GM23338 (cell line): ENCODE results near the gene GAB1. TPM values are rescaled to one million over a fixed set of nuclear protein-coding genes. Genes with fewer than 3 reads are reported as not detected.

Experiments
- ATAC-seq: fragments of 200-7000 bp; cut with Tn5 transposase; 3 replicates; pipeline ENCODE4 v1.9.1; 2020
- DNase-seq: peaks from one replicate; pipeline ENCODE4 v3.0.0-alpha.2; 2015; ENCODE audit warnings: low spot score
- H2AFZ ChIP-seq: fragments of 200-600 bp; sonication (generic); 2 replicates; pipeline ENCODE4 v1.8.0; 2016; ENCODE audit warnings: antibody characterized with exemption, mild to moderate bottlenecking, moderate library complexity
- H3F3A ChIP-seq: fragments of 200-600 bp; sonication (generic); replicated peaks from 2 replicates; pipeline ENCODE4 v1.8.0; 2017; ENCODE audit warnings: antibody characterized with exemption, mixed run types, low read depth
- H3K27ac ChIP-seq: fragments of 200-600 bp; sonication (generic); 2 replicates; pipeline ENCODE4 v1.6.1; 2016; ENCODE audit warnings: low read depth
- H3K27me3 ChIP-seq: fragments of 200-600 bp; sonication (generic); 2 replicates; pipeline ENCODE4 v1.8.0; 2016; ENCODE audit warnings: mild to moderate bottlenecking, mixed run types, moderate library complexity; ENCODE audit not compliant: insufficient read depth
- H3K36me3 ChIP-seq: fragments of 200-600 bp; sonication (generic); 2 replicates; pipeline ENCODE4 v1.8.0; 2016; ENCODE audit warnings: mild to moderate bottlenecking; ENCODE audit not compliant: insufficient read depth
- H3K4me1 ChIP-seq: fragments of 200-600 bp; sonication (generic); 2 replicates; pipeline ENCODE4 v1.8.0; 2016; ENCODE audit warnings: mild to moderate bottlenecking, moderate library complexity; ENCODE audit not compliant: insufficient read depth
- H3K4me2 ChIP-seq: fragments of 200-600 bp; sonication (generic); 2 replicates; pipeline ENCODE4 v1.7.1; 2017; ENCODE audit warnings: mixed run types
- H3K4me3 ChIP-seq: fragments of 200-600 bp; sonication (generic); 2 replicates; pipeline ENCODE4 v1.6.1; 2016; ENCODE audit warnings: mixed run types
- H3K79me2 ChIP-seq: fragments of 200-600 bp; sonication (generic); replicated peaks from 2 replicates; pipeline ENCODE4 v1.8.0; 2017; ENCODE audit warnings: mild to moderate bottlenecking; ENCODE audit not compliant: insufficient read depth
- H3K9me2 ChIP-seq: fragments of 200-600 bp; sonication (generic); 2 replicates; pipeline ENCODE4 v1.8.0; 2017; ENCODE audit not compliant: insufficient read depth
- H4K20me1 ChIP-seq: fragments of 200-600 bp; sonication (generic); replicated peaks from 2 replicates; pipeline ENCODE4 v1.8.0; 2017; ENCODE audit warnings: mild to moderate bottlenecking; ENCODE audit not compliant: insufficient read depth
- H3K27ac Mint-ChIP-seq: 2 replicates; pipeline ENCODE4 v1.8.0; 2020; ENCODE audit warnings: inconsistent platforms, mild to moderate bottlenecking, moderate library complexity, mixed read lengths
- H3K27me3 Mint-ChIP-seq: 3 replicates; pipeline ENCODE4 v1.8.0; 2022; ENCODE audit warnings: low read depth, mild to moderate bottlenecking, moderate library complexity, mixed read lengths, inconsistent platforms; ENCODE audit not compliant: insufficient read depth, poor library complexity
- H3K36me3 Mint-ChIP-seq: 3 replicates; pipeline ENCODE4 v1.8.0; 2021; ENCODE audit warnings: low read depth, mild to moderate bottlenecking, inconsistent platforms, moderate library complexity, mixed read lengths
- H3K4me1 Mint-ChIP-seq: 3 replicates; pipeline ENCODE4 v1.8.0; 2020; ENCODE audit warnings: mild to moderate bottlenecking, inconsistent platforms, mixed read lengths
- H3K4me3 Mint-ChIP-seq: 3 replicates; pipeline ENCODE4 v1.8.0; 2021; ENCODE audit warnings: moderate library complexity, mild to moderate bottlenecking, inconsistent platforms, mixed read lengths
- H3K9me3 Mint-ChIP-seq: 3 replicates; pipeline ENCODE4 v1.8.0; 2020; ENCODE audit warnings: moderate library complexity, mild to moderate bottlenecking, inconsistent platforms, mixed read lengths
- CREB1 ChIP-seq: fragments of 250-450 bp; sonication (Bioruptor Pico); IDR thresholded peaks from 2 replicates; pipeline ENCODE4 v1.5.0; 2020; ENCODE audit warnings: low read depth, mild to moderate bottlenecking, moderate library complexity
- EZH2 ChIP-seq: fragments of 200-600 bp; sonication (generic); IDR thresholded peaks from one replicate; pipeline ENCODE4 v1.8.0; 2017; ENCODE audit warnings: antibody characterized with exemption, mild to moderate bottlenecking, low read depth; ENCODE audit not compliant: unreplicated experiment
- EZH2phosphoT487 ChIP-seq: fragments of 200-600 bp; sonication (generic); IDR thresholded peaks from one replicate; pipeline ENCODE4 v1.8.1; 2018; ENCODE audit warnings: antibody characterized with exemption; ENCODE audit not compliant: unreplicated experiment
- JUNB ChIP-seq: IDR thresholded peaks from one replicate; pipeline ENCODE4 v1.6.1; 2016; ENCODE audit warnings: antibody characterized with exemption; ENCODE audit not compliant: unreplicated experiment
- NANOG ChIP-seq: IDR thresholded peaks from 2 replicates; pipeline ENCODE4 v1.6.1; 2016; ENCODE audit warnings: antibody characterized with exemption, borderline replicate concordance
- STAT1 ChIP-seq: IDR thresholded peaks from one replicate; pipeline ENCODE4 v1.6.1; 2016; ENCODE audit warnings: antibody characterized with exemption; ENCODE audit not compliant: unreplicated experiment
- polyA plus RNA-seq: library from polyadenylated mRNA; unstranded; fragments of >200 nt; fragmentation: Nextera tagmentation; extraction: Ambion mirVana; gene quantifications from 2 replicates; pipeline ENCODE4 v1.2.1, GENCODE V29; 2016
- total RNA-seq: library from RNA; depleted of rRNA; stranded (reverse); fragments of >200 nt; shearing (Covaris generic); gene quantifications from 2 replicates; pipeline ENCODE4 v1.2.3, GENCODE V29; 2014
- TF ChIP-seq, protein P1 (sequence below): IDR thresholded peaks from one replicate; pipeline ENCODE4 v1.6.1; 2018; ENCODE audit warnings: antibody characterized with exemption; ENCODE audit not compliant: unreplicated experiment
- TF ChIP-seq, protein P2 (sequence below), 2 experiments: fragments of 200-600 bp in 1 of 2; sonication (generic) in 1 of 2; conservative IDR thresholded peaks; 2 replicates each; pipeline versions ENCODE4 v1.5.1 to v1.6.1; 2016 to 2017; ENCODE audit warnings: antibody characterized with exemption in 2 of 2, low read depth in 2 of 2, mild to moderate bottlenecking in 2 of 2, moderate library complexity in 1 of 2
- TF ChIP-seq, protein P3 (sequence below): fragments of 250-450 bp; sonication (Bioruptor Pico); IDR thresholded peaks from 2 replicates; pipeline ENCODE4 v1.5.0; 2020; ENCODE audit warnings: mild to moderate bottlenecking, moderate library complexity

GAB1 gene
- total and polyA plus RNA-seq, 2 experiments from 2014 or later = 4.0 to 18.4 TPM

DNA sequence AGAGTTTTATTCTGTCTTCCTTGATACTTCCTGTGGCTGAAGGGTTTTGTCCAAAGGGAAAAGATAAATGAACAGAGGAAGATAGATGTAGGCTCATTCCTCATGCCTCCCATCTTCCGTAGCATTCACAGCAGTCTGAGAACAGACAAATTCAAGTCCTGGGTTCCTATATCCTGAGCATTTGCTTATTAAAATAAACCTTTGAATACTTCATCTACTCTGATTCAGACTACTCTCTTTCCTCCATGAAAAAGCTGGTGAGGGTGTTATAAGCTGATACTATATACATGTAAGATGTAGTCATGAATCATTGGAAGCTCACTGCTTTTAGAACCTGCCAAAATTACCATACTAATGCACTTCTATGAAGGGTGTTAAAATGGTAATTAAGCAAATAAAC lies 61.2 kb downstream of the GAB1 start (continued):
- TF ChIP-seq, protein P1, sequence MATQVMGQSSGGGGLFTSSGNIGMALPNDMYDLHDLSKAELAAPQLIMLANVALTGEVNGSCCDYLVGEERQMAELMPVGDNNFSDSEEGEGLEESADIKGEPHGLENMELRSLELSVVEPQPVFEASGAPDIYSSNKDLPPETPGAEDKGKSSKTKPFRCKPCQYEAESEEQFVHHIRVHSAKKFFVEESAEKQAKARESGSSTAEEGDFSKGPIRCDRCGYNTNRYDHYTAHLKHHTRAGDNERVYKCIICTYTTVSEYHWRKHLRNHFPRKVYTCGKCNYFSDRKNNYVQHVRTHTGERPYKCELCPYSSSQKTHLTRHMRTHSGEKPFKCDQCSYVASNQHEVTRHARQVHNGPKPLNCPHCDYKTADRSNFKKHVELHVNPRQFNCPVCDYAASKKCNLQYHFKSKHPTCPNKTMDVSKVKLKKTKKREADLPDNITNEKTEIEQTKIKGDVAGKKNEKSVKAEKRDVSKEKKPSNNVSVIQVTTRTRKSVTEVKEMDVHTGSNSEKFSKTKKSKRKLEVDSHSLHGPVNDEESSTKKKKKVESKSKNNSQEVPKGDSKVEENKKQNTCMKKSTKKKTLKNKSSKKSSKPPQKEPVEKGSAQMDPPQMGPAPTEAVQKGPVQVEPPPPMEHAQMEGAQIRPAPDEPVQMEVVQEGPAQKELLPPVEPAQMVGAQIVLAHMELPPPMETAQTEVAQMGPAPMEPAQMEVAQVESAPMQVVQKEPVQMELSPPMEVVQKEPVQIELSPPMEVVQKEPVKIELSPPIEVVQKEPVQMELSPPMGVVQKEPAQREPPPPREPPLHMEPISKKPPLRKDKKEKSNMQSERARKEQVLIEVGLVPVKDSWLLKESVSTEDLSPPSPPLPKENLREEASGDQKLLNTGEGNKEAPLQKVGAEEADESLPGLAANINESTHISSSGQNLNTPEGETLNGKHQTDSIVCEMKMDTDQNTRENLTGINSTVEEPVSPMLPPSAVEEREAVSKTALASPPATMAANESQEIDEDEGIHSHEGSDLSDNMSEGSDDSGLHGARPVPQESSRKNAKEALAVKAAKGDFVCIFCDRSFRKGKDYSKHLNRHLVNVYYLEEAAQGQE = no peak
- TF ChIP-seq STAT1 = no peak
- no peak for TF ChIP-seq EZH2phosphoT487
- no peak for TF ChIP-seq NANOG
- no peak for TF ChIP-seq EZH2
- TF ChIP-seq CREB1 (CRISPR knock-in tag) = no peak
- TF ChIP-seq JUNB = no peak
- TF ChIP-seq, protein P2, sequence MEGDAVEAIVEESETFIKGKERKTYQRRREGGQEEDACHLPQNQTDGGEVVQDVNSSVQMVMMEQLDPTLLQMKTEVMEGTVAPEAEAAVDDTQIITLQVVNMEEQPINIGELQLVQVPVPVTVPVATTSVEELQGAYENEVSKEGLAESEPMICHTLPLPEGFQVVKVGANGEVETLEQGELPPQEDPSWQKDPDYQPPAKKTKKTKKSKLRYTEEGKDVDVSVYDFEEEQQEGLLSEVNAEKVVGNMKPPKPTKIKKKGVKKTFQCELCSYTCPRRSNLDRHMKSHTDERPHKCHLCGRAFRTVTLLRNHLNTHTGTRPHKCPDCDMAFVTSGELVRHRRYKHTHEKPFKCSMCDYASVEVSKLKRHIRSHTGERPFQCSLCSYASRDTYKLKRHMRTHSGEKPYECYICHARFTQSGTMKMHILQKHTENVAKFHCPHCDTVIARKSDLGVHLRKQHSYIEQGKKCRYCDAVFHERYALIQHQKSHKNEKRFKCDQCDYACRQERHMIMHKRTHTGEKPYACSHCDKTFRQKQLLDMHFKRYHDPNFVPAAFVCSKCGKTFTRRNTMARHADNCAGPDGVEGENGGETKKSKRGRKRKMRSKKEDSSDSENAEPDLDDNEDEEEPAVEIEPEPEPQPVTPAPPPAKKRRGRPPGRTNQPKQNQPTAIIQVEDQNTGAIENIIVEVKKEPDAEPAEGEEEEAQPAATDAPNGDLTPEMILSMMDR (conservative IDR thresholded peaks at IDR 0.05; ENCODE audit: low read depth in 2 of 2) = no peak

DNA sequence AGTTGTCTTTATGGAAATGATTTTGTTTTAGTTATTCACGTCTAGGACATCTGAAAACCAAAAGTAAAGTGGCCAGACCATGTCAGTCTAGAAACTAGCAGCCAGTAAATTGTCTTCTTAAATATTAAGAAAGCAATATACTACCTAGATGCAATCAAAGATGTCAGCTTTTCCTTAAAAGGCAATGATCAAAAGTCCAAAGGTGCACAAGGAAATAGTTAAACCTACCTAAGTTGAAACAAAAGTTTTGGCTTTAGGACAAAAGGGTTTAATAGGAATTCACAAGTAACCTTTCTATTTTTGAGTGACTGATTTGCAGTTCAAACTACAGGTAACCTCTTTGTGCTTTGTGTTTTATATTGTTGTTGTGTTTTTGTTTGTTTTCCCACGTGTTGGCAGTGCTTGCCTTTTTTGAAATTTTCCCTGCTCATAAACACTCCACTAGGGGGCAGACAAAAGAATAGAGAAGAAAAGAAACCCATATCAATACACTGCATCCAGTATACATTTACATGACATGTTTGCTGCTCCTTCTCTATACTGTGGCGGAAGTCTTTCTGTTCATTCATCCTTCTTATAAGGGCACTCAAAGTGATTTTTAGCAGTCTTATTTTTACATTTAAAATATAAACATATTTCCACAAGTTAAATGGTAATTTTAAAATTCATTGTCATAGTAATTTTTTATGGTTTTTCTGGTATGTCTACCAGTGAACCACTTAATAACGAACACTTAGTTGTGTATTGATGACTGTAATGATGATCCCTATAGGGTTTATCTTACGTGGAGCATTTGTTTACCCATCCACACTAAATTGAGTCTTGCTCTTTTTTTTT lies 62.7 kb downstream of the GAB1 start:
- Mint-ChIP-seq H3K4me3 (no peak overlapping the region), H3K27ac (peak overlapping the region; percentile 41; the same call in 1 of the 2 replicates), H3K27me3 (no peaks in the 10 kb centered on the region), H3K36me3 (no peaks in the 10 kb centered on the region), H3K9me3 (no peaks in the 10 kb centered on the region), H3K4me1 (peaks cover 45% of the 10 kb centered on the region)
- Histone ChIP-seq H3K79me2 (peaks cover 4% of the 10 kb centered on the region; the same call in 1 of the 2 replicates), H3K4me1 (peaks cover 23% of the 10 kb centered on the region), H2AFZ (no peak overlapping the region), H3K27me3 (no peaks in the 10 kb centered on the region), H3K27ac (no peak overlapping the region), H3K4me3 (no peak overlapping the region), H4K20me1 (no peaks in the 10 kb centered on the region), H3K9me2 (no peaks in the 10 kb centered on the region), H3K4me2 (no peak overlapping the region), H3F3A (no peaks in the 10 kb centered on the region), H3K36me3 (no peaks in the 10 kb centered on the region)
- peak; percentile 81 for ATAC-seq
- TF ChIP-seq, protein P2 (conservative IDR thresholded peaks at IDR 0.05; ENCODE audit: low read depth in 2 of 2) = peak; percentile 63 to 87
- TF ChIP-seq, protein P3, sequence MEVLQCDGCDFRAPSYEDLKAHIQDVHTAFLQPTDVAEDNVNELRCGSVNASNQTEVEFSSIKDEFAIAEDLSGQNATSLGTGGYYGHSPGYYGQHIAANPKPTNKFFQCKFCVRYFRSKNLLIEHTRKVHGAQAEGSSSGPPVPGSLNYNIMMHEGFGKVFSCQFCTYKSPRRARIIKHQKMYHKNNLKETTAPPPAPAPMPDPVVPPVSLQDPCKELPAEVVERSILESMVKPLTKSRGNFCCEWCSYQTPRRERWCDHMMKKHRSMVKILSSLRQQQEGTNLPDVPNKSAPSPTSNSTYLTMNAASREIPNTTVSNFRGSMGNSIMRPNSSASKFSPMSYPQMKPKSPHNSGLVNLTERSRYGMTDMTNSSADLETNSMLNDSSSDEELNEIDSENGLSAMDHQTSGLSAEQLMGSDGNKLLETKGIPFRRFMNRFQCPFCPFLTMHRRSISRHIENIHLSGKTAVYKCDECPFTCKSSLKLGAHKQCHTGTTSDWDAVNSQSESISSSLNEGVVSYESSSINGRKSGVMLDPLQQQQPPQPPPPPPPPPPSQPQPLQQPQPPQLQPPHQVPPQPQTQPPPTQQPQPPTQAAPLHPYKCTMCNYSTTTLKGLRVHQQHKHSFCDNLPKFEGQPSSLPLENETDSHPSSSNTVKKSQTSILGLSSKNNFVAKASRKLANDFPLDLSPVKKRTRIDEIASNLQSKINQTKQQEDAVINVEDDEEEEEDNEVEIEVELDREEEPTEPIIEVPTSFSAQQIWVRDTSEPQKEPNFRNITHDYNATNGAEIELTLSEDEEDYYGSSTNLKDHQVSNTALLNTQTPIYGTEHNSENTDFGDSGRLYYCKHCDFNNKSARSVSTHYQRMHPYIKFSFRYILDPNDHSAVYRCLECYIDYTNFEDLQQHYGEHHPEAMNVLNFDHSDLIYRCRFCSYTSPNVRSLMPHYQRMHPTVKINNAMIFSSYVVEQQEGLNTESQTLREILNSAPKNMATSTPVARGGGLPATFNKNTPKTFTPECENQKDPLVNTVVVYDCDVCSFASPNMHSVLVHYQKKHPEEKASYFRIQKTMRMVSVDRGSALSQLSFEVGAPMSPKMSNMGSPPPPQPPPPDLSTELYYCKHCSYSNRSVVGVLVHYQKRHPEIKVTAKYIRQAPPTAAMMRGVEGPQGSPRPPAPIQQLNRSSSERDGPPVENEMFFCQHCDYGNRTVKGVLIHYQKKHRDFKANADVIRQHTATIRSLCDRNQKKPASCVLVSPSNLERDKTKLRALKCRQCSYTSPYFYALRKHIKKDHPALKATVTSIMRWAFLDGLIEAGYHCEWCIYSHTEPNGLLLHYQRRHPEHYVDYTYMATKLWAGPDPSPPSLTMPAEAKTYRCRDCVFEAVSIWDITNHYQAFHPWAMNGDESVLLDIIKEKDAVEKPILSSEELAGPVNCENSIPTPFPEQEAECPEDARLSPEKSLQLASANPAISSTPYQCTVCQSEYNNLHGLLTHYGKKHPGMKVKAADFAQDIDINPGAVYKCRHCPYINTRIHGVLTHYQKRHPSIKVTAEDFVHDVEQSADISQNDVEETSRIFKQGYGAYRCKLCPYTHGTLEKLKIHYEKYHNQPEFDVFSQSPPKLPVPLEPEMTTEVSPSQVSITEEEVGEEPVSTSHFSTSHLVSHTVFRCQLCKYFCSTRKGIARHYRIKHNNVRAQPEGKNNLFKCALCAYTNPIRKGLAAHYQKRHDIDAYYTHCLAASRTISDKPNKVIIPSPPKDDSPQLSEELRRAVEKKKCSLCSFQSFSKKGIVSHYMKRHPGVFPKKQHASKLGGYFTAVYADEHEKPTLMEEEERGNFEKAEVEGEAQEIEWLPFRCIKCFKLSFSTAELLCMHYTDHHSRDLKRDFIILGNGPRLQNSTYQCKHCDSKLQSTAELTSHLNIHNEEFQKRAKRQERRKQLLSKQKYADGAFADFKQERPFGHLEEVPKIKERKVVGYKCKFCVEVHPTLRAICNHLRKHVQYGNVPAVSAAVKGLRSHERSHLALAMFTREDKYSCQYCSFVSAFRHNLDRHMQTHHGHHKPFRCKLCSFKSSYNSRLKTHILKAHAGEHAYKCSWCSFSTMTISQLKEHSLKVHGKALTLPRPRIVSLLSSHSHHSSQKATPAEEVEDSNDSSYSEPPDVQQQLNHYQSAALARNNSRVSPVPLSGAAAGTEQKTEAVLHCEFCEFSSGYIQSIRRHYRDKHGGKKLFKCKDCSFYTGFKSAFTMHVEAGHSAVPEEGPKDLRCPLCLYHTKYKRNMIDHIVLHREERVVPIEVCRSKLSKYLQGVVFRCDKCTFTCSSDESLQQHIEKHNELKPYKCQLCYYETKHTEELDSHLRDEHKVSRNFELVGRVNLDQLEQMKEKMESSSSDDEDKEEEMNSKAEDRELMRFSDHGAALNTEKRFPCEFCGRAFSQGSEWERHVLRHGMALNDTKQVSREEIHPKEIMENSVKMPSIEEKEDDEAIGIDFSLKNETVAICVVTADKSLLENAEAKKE (CRISPR knock-in tag) = no peak
- 0 out of 2 replicates have a peak, but pooled peaks have one; percentile 4 for TF ChIP-seq CREB1 (CRISPR knock-in tag)
- DNase-seq = peak; percentile 80
